ENCODE data around the gene KCTD20.

GRCh38 chr6:36488221-36488620 is 45.4 kb downstream of the KCTD20 start:
- TF ChIP-seq CTCF (conservative IDR thresholded peaks at IDR 0.05; ENCODE audit: low read length) (no peak), EZH2phosphoT487 (IDR thresholded peaks at IDR 0.05; ENCODE audit: borderline replicate concordance, low read depth, low read length) (no peak)

Measured in OCI-LY7 (cell line).